Neural cell (in vitro differentiated cells): ENCODE data around the gene CCDC136.

Source experiments
- EZH2 ChIP-seq: fragments of 200-600, 300-800 bp; shearing (Covaris generic), sonication (generic); IDR thresholded peaks from 2 replicates; pipeline ENCODE4 v1.6.1; 2014; ENCODE audit warnings: antibody characterized with exemption, low read length, borderline replicate concordance, mild to moderate bottlenecking; ENCODE audit not compliant: insufficient read depth, poor library complexity, severe bottlenecking
- TAF1 ChIP-seq: IDR thresholded peaks from 2 replicates; pipeline ENCODE4 v1.6.1; 2012; ENCODE audit warnings: low read depth
- TF ChIP-seq, protein P1 (sequence below): fragments of 450-650 bp; IDR thresholded peaks from 2 replicates; pipeline ENCODE4 v1.5.1; 2014; ENCODE audit warnings: antibody characterized with exemption, mild to moderate bottlenecking, moderate library complexity; ENCODE audit not compliant: poor library complexity, severe bottlenecking

GRCh38 chr7:128788446-128789412, 3.0 kb upstream of the CCDC136 start:
- TF ChIP-seq, protein P1, sequence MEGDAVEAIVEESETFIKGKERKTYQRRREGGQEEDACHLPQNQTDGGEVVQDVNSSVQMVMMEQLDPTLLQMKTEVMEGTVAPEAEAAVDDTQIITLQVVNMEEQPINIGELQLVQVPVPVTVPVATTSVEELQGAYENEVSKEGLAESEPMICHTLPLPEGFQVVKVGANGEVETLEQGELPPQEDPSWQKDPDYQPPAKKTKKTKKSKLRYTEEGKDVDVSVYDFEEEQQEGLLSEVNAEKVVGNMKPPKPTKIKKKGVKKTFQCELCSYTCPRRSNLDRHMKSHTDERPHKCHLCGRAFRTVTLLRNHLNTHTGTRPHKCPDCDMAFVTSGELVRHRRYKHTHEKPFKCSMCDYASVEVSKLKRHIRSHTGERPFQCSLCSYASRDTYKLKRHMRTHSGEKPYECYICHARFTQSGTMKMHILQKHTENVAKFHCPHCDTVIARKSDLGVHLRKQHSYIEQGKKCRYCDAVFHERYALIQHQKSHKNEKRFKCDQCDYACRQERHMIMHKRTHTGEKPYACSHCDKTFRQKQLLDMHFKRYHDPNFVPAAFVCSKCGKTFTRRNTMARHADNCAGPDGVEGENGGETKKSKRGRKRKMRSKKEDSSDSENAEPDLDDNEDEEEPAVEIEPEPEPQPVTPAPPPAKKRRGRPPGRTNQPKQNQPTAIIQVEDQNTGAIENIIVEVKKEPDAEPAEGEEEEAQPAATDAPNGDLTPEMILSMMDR: no peak
- no peak for TF ChIP-seq TAF1
- TF ChIP-seq EZH2: no peak
